Fibroblast of pulmonary artery (primary cell): ENCODE measurements around the gene POLR3G.
A peak's percentile ranks its signal among the peaks of the same experiment; 100 is the strongest.

Experiments used
- DNase-seq: peaks from one replicate; pipeline ENCODE4 v3.0.0-alpha.2; 2010; ENCODE audit warnings: low read depth
- H3K4me3 ChIP-seq: replicated peaks from 2 replicates; pipeline ENCODE4 v1.5.1; 2011; ENCODE audit warnings: low read depth, mild to moderate bottlenecking, control low read depth, low read length, moderate library complexity
- TF ChIP-seq, protein P1 (sequence below): IDR thresholded peaks from 2 replicates; pipeline ENCODE4 v1.5.1; 2011; ENCODE audit warnings: mild to moderate bottlenecking, control low read depth, low read length, inconsistent platforms; ENCODE audit errors: missing control alignments

The POLR3G gene

DNA sequence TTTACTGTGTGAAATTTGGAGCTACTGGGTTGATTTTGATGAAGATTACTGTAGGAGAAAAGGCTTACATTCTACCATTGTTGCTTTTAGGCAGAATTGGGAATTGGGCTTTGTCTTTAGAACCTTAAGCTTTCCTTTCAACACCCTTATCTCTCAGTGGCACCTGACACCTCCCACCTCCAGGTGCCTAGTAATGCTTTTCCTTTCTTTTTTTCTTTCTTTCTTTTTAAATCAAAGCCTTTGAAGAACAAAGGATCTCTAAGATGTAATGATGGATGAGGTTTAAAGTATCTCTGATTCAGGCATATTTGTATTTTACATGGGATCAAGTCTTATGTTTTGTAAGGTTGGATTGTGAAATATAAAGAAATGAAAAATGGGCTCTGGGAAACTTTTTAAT, 81.0 kb downstream of the POLR3G start:
- TF ChIP-seq, protein P1, sequence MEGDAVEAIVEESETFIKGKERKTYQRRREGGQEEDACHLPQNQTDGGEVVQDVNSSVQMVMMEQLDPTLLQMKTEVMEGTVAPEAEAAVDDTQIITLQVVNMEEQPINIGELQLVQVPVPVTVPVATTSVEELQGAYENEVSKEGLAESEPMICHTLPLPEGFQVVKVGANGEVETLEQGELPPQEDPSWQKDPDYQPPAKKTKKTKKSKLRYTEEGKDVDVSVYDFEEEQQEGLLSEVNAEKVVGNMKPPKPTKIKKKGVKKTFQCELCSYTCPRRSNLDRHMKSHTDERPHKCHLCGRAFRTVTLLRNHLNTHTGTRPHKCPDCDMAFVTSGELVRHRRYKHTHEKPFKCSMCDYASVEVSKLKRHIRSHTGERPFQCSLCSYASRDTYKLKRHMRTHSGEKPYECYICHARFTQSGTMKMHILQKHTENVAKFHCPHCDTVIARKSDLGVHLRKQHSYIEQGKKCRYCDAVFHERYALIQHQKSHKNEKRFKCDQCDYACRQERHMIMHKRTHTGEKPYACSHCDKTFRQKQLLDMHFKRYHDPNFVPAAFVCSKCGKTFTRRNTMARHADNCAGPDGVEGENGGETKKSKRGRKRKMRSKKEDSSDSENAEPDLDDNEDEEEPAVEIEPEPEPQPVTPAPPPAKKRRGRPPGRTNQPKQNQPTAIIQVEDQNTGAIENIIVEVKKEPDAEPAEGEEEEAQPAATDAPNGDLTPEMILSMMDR = no peak
- H3K4me3 ChIP-seq = no peak overlapping the region
- DNase-seq = no peak

- H3K4me3 ChIP-seq = no peak overlapping the region
- TF ChIP-seq, protein P1 = no peak
- DNase-seq = no peak
These were observed 82.7 kb downstream of the POLR3G start for GRCh38 chr5:90557391-90557790.

GRCh38 chr5:90557871-90558270, 83.2 kb downstream of the POLR3G start:
- TF ChIP-seq, protein P1 = no peak
- no peak for DNase-seq
- H3K4me3 ChIP-seq = no peak overlapping the region

- peak; percentile 33 for DNase-seq
- TF ChIP-seq, protein P1 = no peak
- peak within 1 kb of the TSS; percentile 6 for H3K4me3 ChIP-seq
These were observed 83.9 kb downstream of the POLR3G start, which contains the start of gene ADGRV1 for GRCh38 chr5:90558344-90559192. Gene ADGRV1, plus strand, starts transcription at chr5:90558797. Its CDS starts 99 bp downstream, at chr5:90558896.

- H3K4me3 ChIP-seq = no peak overlapping the region
- DNase-seq = no peak
- TF ChIP-seq, protein P1 = no peak
These were observed 86.1 kb downstream of the POLR3G start for GRCh38 chr5:90560771-90561170.

GRCh38 chr5:90561766-90562165, 87.1 kb downstream of the POLR3G start:
- no peak overlapping the region for H3K4me3 ChIP-seq
- TF ChIP-seq, protein P1 = no peak
- no peak for DNase-seq

GRCh38 chr5:90562341-90562740, 87.7 kb downstream of the POLR3G start:
- H3K4me3 ChIP-seq = no peak overlapping the region
- DNase-seq = no peak
- TF ChIP-seq, protein P1 = no peak
